HG03103 (cell line): Measurements from ENCODE around the gene S100A3.
"Not testable (repeated sequence)": the region's sequence is repeated elsewhere in the genome, so short reads cannot be mapped to it uniquely, and the experiment has no call there.

Source experiments
- ATAC-seq: cut with Tn5 transposase; IDR thresholded peaks from one replicate; pipeline ENCODE4 v1.9.1; 2021; ENCODE audit warnings: low read depth; ENCODE audit not compliant: unreplicated experiment

Gene S100A3

GRCh38 chr1:153548722-153549688 lies at the start of gene S100A3:
Gene S100A3, minus strand, starts transcription at chr1:153549258. Its CDS starts 773 bp downstream, at chr1:153548485.
- no peak for ATAC-seq

- ATAC-seq: peak; percentile 92
Measured at GRCh38 chr1:153598309-153599172, 49.5 kb upstream of the S100A3 start.

- no peak for ATAC-seq
Measured at GRCh38 chr1:153597206-153597605, 48.1 kb upstream of the S100A3 start.

- ATAC-seq: no peak
Measured at GRCh38 chr1:153592748-153593147, 43.7 kb upstream of the S100A3 start.

- ATAC-seq: no peak
Measured at GRCh38 chr1:153588482-153588881, 39.4 kb upstream of the S100A3 start.

- ATAC-seq: not testable (repeated sequence)
Measured at GRCh38 chr1:153588033-153588432, 39.0 kb upstream of the S100A3 start.

GRCh38 chr1:153587314-153587713 lies 38.3 kb upstream of the S100A3 start:
- ATAC-seq: no peak

GRCh38 chr1:153586347-153586746 lies 37.3 kb upstream of the S100A3 start:
- ATAC-seq: no peak

- no peak for ATAC-seq
Measured at GRCh38 chr1:153585006-153585405, 35.9 kb upstream of the S100A3 start.

- no peak for ATAC-seq
Measured at GRCh38 chr1:153583976-153584375, 34.9 kb upstream of the S100A3 start.

- ATAC-seq: not testable (repeated sequence)
Measured at GRCh38 chr1:153583514-153583913, 34.5 kb upstream of the S100A3 start.

GRCh38 chr1:153582836-153583235 lies 33.8 kb upstream of the S100A3 start:
- ATAC-seq: not testable (repeated sequence)

- ATAC-seq: no peak
Measured at GRCh38 chr1:153578936-153579335, 29.9 kb upstream of the S100A3 start.

GRCh38 chr1:153578490-153578889 lies 29.4 kb upstream of the S100A3 start:
- ATAC-seq: no peak

GRCh38 chr1:153577624-153578051 lies 28.6 kb upstream of the S100A3 start:
- no peak for ATAC-seq

GRCh38 chr1:153577138-153577537 lies 28.1 kb upstream of the S100A3 start:
- no peak for ATAC-seq

GRCh38 chr1:153575497-153575896 lies 26.4 kb upstream of the S100A3 start:
- ATAC-seq: not testable (repeated sequence)

GRCh38 chr1:153575081-153575491 lies 26.0 kb upstream of the S100A3 start:
- ATAC-seq: not testable (repeated sequence)

GRCh38 chr1:153573351-153573750 lies 24.3 kb upstream of the S100A3 start:
- ATAC-seq: no peak

- ATAC-seq: peak; percentile 58
Measured at GRCh38 chr1:153572569-153573015, 23.5 kb upstream of the S100A3 start.

GRCh38 chr1:153571706-153572105 lies 22.6 kb upstream of the S100A3 start:
- ATAC-seq: no peak
